T-helper 2 cell treated with Interferon-gamma antibody and Interleukin-4, amounts not matched to agents 5 μg/mL and 100 μg/mL, for 36 hours (primary cell): Measurements from ENCODE around the gene NR1H3.

ENCODE experiments used
- DNase-seq: peaks from one replicate; pipeline ENCODE4 v3.0.0; 2021; ENCODE audit warnings: low spot score
- H3K27ac Mint-ChIP-seq: one replicate; pipeline ENCODE4 v1.8.0; 2021; ENCODE audit warnings: mild to moderate bottlenecking, mixed read lengths
- H3K27me3 Mint-ChIP-seq: one replicate; pipeline ENCODE4 v1.8.0; 2021; ENCODE audit warnings: low read depth, mixed read lengths
- H3K36me3 Mint-ChIP-seq: one replicate; pipeline ENCODE4 v1.8.0; 2021; ENCODE audit warnings: low read depth, mixed read lengths
- H3K4me1 Mint-ChIP-seq: one replicate; pipeline ENCODE4 v1.8.0; 2021; ENCODE audit warnings: low read depth, mixed read lengths
- H3K4me3 Mint-ChIP-seq: one replicate; pipeline ENCODE4 v1.8.0; 2022; ENCODE audit warnings: mild to moderate bottlenecking, moderate library complexity, mixed read lengths
- H3K9me3 Mint-ChIP-seq: one replicate; pipeline ENCODE4 v1.8.0; 2021; ENCODE audit warnings: mixed read lengths

Gene NR1H3

DNA sequence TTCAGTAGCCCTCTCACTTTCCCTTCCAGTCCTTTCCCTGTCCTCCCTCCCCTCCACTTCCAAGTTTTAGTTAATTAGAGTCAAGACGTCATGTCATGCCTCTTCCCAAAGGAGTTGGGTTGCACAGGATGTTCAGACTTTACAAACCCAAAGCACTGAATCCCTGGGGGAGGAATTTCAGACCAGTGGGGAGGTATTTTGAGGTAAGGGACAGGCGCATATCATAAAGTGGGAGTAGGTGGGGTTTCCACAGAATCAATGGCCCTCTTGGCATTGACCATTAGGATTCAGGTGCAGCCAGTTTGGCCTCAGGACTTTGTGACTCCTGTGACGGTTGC is 8.4 kb upstream of the NR1H3 start:
- DNase-seq, result no peak
- Mint-ChIP-seq H3K9me3 (no peaks in the 10 kb centered on the region), H3K27ac (peak overlapping the region; percentile 95), H3K27me3 (no peaks in the 10 kb centered on the region), H3K36me3 (peaks cover 16% of the 10 kb centered on the region), H3K4me1 (peaks cover 22% of the 10 kb centered on the region), H3K4me3 (peak overlapping the region; percentile 99)

DNA sequence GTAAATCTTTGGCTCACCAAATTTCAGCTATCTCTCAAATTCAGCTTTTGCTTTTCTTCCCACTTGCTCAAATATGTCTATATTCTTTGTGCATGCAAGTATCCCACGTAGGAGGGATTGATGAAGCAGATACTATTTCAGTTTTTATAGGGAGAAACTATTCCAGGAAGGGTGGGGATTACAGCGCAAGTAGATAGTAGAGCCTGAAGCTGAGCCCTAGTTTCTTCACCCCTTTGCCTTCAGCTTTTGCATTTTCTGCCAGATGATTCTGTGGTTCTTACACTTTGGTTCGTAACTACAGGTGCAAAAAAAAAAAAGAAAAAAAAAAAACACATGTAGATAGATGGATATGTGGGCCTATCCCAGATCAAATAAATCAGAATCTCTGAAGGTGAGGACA is 6.0 kb upstream of the NR1H3 start:
- H3K4me1 Mint-ChIP-seq, result peaks cover 17% of the 10 kb centered on the region
- H3K9me3 Mint-ChIP-seq, result no peaks in the 10 kb centered on the region
- H3K27ac Mint-ChIP-seq, result no peak overlapping the region
- no peak overlapping the region for H3K4me3 Mint-ChIP-seq
- no peaks in the 10 kb centered on the region for H3K27me3 Mint-ChIP-seq
- peaks cover 7% of the 10 kb centered on the region for H3K36me3 Mint-ChIP-seq
- DNase-seq, result no peak

DNA sequence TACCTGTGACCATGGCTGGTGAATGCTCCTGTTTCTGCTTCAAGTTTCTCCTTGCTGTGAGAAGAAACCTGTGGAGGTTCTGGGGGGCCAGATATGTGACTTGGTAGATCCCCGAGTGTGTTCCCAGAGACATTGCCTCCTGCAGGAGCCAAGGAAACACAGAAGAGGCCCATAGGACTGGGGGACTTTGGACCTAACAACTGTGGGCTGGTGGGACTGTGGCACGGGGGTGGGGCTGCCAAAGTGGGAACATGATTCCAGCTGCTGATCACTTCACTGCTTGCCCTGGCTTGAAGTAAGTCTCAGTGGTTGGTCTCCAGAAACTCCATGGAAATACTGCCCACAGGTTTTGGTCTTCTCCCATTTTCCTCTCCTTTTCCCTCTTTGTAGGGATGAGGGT is 4.1 kb upstream of the NR1H3 start:
- Mint-ChIP-seq H3K4me1 (peaks cover 9% of the 10 kb centered on the region), H3K27ac (no peak overlapping the region), H3K27me3 (no peaks in the 10 kb centered on the region), H3K36me3 (no peaks in the 10 kb centered on the region), H3K4me3 (no peak overlapping the region), H3K9me3 (no peaks in the 10 kb centered on the region)
- DNase-seq, result no peak

DNA sequence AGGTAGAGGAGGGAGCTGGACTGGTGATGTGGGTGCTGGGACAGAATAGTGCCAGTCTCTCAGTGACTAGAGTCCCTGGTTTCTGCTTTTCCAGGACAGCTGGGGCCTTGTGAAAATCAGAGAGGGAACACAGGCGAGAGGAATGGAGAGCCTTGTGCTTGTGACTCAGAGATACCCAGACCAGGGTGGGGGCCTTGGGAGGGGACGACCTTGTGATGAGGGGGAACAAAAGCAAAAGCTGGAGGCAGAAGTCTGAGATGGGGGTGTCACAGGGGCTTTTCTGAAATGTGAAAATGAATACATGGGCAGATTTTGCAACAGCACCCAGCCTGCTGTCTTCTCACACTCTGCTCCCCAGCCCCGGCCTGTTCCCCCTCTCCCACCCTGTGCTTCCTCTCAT is 3.4 kb upstream of the NR1H3 start:
- no peak overlapping the region for H3K4me3 Mint-ChIP-seq
- DNase-seq, result no peak

DNA sequence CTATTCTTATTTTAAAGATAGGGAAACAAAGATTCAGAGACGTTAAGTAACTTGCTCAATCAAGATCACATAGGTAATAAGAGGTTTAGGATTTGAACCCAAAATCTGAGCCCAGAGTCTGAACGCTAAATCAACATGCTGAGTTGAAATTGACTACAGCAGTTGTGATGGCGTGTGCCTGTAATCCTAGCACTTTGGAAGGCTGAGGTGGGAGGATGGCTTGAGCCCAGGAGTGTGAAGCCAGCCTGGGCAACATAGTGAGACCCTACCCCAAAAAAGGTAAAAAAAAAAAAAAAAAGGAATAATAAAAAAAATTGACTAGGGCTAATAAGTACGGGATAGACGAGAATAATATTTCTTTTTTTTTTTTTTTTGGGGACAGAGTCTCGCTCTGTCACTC is 1.4 kb upstream of the NR1H3 start:
- H3K27ac Mint-ChIP-seq, result no peak overlapping the region
- H3K4me1 Mint-ChIP-seq, result peaks cover 11% of the 10 kb centered on the region
- no peaks in the 10 kb centered on the region for H3K27me3 Mint-ChIP-seq

More for the DNA sequence above, 3.4 kb upstream of the NR1H3 start:
- Mint-ChIP-seq H3K36me3 (no peaks in the 10 kb centered on the region), H3K27ac (no peak overlapping the region), H3K4me1 (peaks cover 12% of the 10 kb centered on the region), H3K9me3 (no peaks in the 10 kb centered on the region), H3K27me3 (no peaks in the 10 kb centered on the region)

DNA sequence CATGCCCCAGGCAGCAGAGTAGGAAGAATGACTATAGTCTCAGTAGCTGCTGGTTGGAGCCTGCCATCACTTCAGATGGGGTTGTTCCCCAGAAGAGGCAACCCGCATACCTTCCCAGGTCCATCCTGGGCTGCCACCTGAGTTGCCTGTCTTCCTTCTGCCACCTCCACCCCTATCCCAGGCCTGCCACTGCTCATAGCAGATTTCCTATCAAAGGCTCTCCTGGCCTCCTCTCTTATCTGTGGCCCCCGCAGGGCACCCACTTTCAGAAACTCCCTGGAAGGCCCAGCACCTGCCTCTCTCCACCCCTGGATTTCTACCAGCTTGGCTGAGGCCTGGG is 649 bp upstream of the NR1H3 start:
- Mint-ChIP-seq H3K4me1 (peaks cover 11% of the 10 kb centered on the region), H3K36me3 (no peaks in the 10 kb centered on the region), H3K27ac (no peak overlapping the region)

More for the DNA sequence above, 1.4 kb upstream of the NR1H3 start:
- Mint-ChIP-seq H3K36me3 (no peaks in the 10 kb centered on the region), H3K4me3 (no peak overlapping the region), H3K9me3 (no peaks in the 10 kb centered on the region)
- DNase-seq, result no peak

DNA sequence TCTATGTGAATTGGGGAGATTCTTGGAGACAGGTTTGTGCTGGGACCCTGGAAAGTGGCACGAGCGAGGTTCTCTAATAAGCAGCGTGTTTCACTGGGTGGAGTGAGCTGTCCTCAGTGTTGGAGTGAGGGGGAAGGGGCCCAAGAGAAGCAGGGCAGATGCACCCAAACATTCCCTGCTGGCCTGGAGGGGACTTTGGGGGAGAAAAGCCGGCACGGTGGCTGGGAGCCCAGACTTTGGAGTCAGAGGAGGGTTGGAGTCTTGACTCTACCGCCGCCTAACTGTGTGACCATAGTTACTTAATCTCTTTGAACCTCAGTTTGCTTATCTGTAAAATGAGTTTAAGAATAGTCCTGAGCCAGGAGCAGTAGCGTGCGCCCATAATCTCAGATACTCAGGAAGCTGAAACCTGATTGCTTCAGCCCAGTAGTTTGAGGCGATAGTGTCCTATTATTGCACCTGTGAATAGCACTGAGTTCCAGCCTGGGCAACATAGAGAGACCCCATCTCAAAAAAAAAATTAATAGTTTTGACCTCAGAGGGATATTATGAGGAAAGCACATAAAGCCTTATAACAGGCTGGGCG is 614 bp downstream of the NR1H3 start:
- Mint-ChIP-seq H3K27ac (no peak overlapping the region), H3K4me3 (no peak overlapping the region), H3K9me3 (no peaks in the 10 kb centered on the region), H3K36me3 (no peaks in the 10 kb centered on the region), H3K27me3 (no peaks in the 10 kb centered on the region), H3K4me1 (peaks cover 11% of the 10 kb centered on the region)
- no peak for DNase-seq

More for the DNA sequence above, 649 bp upstream of the NR1H3 start:
- DNase-seq, result no peak
- Mint-ChIP-seq H3K27me3 (no peaks in the 10 kb centered on the region), H3K4me3 (no peak overlapping the region), H3K9me3 (no peaks in the 10 kb centered on the region)

DNA sequence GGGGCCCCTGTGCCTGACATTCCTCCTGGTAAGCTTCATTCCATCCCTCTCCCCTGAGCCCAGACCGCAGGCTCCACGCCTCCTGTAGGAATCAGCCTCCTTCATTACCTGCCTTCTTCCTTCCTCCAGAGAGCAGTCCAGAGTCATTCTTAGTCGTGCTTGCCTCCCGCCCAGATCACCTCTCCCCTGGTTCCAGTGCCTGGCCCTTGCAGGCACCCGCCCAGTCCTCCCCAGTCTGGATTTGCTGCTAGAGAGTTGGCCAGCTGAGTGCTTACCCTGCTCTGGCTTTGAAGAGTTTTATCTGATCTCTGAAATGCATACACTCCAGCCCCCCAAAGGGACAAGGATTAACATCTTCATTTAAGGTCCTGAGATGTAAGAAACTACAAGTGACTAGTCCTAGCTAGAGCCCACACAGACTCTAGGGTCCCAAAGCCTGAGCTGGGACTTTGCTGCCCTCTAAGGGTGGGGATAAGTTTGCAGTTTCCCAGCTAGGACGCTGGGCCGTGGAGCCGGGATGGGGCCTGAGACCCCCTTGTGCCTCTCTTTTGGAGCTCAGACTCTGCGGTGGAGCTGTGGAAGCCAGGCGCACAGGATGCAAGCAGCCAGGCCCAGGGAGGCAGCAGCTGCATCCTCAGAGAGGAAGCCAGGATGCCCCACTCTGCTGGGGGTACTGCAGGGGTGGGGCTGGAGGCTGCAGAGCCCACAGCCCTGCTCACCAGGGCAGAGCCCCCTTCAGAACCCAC is 1.6 kb downstream of the NR1H3 start:
- Mint-ChIP-seq H3K9me3 (no peaks in the 10 kb centered on the region), H3K27me3 (no peaks in the 10 kb centered on the region), H3K4me3 (no peak overlapping the region), H3K27ac (peak overlapping the region; percentile 10), H3K36me3 (peaks cover under 1% of the 10 kb centered on the region), H3K4me1 (peaks cover 12% of the 10 kb centered on the region)
- peak; percentile 15 for DNase-seq

DNA sequence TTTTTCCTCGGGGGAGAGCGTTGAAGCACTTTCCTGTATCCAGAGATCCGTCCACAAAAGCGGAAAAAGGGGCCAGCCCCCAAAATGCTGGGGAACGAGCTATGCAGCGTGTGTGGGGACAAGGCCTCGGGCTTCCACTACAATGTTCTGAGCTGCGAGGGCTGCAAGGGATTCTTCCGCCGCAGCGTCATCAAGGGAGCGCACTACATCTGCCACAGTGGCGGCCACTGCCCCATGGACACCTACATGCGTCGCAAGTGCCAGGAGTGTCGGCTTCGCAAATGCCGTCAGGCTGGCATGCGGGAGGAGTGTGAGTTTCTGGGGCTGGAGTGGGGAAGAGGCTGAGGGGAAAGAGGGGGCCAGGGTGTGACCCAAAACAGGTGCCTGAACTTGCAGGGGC is 2.6 kb downstream of the NR1H3 start:
- H3K4me3 Mint-ChIP-seq, result no peak overlapping the region
- no peaks in the 10 kb centered on the region for H3K9me3 Mint-ChIP-seq
- no peaks in the 10 kb centered on the region for H3K27me3 Mint-ChIP-seq
- no peak overlapping the region for H3K27ac Mint-ChIP-seq
- DNase-seq, result no peak
- peaks cover 2% of the 10 kb centered on the region for H3K36me3 Mint-ChIP-seq
- H3K4me1 Mint-ChIP-seq, result peaks cover 17% of the 10 kb centered on the region

DNA sequence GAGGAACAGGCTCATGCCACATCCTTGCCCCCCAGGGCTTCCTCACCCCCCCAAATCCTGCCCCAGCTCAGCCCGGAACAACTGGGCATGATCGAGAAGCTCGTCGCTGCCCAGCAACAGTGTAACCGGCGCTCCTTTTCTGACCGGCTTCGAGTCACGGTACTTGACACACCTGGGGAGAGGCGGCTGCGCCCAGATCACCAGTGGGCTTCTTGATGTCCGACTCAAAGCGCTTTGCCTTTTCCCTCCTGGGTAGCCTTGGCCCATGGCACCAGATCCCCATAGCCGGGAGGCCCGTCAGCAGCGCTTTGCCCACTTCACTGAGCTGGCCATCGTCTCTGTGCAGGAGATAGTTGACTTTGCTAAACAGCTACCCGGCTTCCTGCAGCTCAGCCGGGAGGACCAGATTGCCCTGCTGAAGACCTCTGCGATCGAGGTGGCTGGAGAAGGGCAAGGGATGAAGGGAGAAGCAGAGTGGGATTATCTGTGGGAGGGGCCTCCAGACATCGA is 3.5 kb downstream of the NR1H3 start:
- H3K36me3 Mint-ChIP-seq, result peaks cover 2% of the 10 kb centered on the region
- no peak overlapping the region for H3K27ac Mint-ChIP-seq
- DNase-seq, result no peak
- H3K4me1 Mint-ChIP-seq, result peaks cover 22% of the 10 kb centered on the region
- no peaks in the 10 kb centered on the region for H3K27me3 Mint-ChIP-seq
- H3K9me3 Mint-ChIP-seq, result no peaks in the 10 kb centered on the region
- H3K4me3 Mint-ChIP-seq, result no peak overlapping the region

DNA sequence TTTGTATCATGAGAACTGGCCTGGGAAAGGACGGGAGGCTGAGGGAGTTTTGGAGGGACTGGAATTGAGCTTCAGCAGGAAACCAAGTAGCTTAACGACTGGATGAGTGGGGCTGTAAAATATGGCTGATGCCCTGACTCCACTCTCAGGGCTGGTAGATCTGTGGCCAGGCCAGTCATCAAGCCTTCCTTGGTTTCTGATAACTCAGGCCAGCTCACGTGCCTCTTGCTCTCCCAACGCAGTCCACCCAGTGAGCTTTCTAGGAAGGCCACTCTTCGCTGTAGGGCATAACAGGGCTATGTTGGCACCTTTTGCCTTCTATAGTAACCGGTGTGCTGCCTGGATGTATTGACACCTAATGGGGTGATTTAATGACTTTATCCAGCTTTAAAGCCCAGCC is 6.3 kb downstream of the NR1H3 start:
- DNase-seq, result no peak
- no peaks in the 10 kb centered on the region for H3K27me3 Mint-ChIP-seq
- H3K4me1 Mint-ChIP-seq, result peaks cover 30% of the 10 kb centered on the region
- H3K27ac Mint-ChIP-seq, result peak overlapping the region; percentile 64
- no peak overlapping the region for H3K4me3 Mint-ChIP-seq
- H3K9me3 Mint-ChIP-seq, result no peaks in the 10 kb centered on the region
- peaks cover 2% of the 10 kb centered on the region for H3K36me3 Mint-ChIP-seq

DNA sequence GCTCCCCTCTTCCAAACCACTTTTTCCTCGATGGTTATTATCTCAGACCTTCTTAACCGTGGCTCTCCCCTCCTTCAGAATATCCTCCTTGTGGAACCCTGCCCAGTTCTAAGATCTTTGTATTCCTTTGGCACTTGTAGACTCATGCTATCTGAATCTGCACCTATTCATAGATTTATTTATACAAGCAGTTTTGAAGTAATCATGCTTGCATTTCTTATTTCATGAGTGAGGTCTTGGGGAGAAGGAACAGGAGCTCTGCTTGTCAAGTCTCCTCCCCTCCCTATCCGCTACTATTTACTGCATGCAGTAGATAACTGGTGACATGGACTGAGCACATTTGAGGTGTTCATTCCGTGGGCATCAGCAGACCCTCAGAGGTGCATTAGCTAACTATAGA is 6.7 kb downstream of the NR1H3 start:
- Mint-ChIP-seq H3K27ac (peak overlapping the region; percentile 64), H3K4me1 (peaks cover 28% of the 10 kb centered on the region), H3K4me3 (no peak overlapping the region), H3K27me3 (no peaks in the 10 kb centered on the region), H3K36me3 (peaks cover 2% of the 10 kb centered on the region), H3K9me3 (no peaks in the 10 kb centered on the region)
- no peak for DNase-seq

DNA sequence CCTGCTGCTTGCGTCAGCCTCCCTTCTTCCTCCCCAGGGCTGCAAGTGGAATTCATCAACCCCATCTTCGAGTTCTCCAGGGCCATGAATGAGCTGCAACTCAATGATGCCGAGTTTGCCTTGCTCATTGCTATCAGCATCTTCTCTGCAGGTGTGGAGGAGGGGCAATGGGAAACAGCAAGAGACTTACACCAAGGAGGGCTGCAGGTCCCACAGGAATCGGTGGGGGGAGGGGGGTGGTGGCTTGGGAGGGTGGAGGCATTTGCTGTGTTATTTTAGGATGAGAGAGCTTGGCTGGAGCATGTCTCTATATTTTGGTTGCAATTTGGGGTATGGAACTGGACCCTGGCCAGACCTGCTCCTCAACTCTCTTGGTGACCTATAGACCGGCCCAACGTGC is 10.1 kb downstream of the NR1H3 start:
- DNase-seq, result no peak
- Mint-ChIP-seq H3K27me3 (no peaks in the 10 kb centered on the region), H3K9me3 (no peaks in the 10 kb centered on the region), H3K4me1 (peaks cover 48% of the 10 kb centered on the region), H3K27ac (peak overlapping the region; percentile 100), H3K36me3 (peaks cover 9% of the 10 kb centered on the region), H3K4me3 (peak overlapping the region; percentile 89)

DNA sequence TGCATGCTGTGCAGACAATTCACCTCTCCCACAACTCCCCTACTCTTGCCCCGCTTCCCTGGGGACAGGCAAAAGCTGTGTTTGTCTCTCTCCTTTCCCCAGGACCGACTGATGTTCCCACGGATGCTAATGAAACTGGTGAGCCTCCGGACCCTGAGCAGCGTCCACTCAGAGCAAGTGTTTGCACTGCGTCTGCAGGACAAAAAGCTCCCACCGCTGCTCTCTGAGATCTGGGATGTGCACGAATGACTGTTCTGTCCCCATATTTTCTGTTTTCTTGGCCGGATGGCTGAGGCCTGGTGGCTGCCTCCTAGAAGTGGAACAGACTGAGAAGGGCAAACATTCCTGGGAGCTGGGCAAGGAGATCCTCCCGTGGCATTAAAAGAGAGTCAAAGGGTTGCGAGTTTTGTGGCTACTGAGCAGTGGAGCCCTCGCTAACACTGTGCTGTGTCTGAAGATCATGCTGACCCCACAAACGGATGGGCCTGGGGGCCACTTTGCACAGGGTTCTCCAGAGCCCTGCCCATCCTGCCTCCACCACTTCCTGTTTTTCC is 10.7 kb downstream of the NR1H3 start:
- Mint-ChIP-seq H3K4me1 (peaks cover 50% of the 10 kb centered on the region), H3K9me3 (no peaks in the 10 kb centered on the region), H3K27me3 (no peaks in the 10 kb centered on the region), H3K4me3 (peak overlapping the region; percentile 89), H3K36me3 (peaks cover 10% of the 10 kb centered on the region), H3K27ac (peak overlapping the region; percentile 100)
- DNase-seq, result no peak
